Karpas-422 (cell line): Measurements from ENCODE around the gene KSR2. TPM values are rescaled to one million over a fixed set of nuclear protein-coding genes. Genes with fewer than 3 reads are reported as not detected.
A peak's percentile ranks its signal among the peaks of the same experiment; 100 is the strongest.

Source experiments
- DNase-seq: peaks from one replicate; pipeline ENCODE4 v3.0.0-alpha.2; 2015
- H2AFZ ChIP-seq: fragments of 200-600 bp; sonication (generic); 2 replicates; pipeline ENCODE4 v1.6.1; 2014; ENCODE audit warnings: antibody characterized with exemption, low read length, mixed read lengths
- H3K27ac ChIP-seq: fragments of 200-600 bp; sonication (generic); 2 replicates; pipeline ENCODE4 v1.5.1; 2014; ENCODE audit warnings: mild to moderate bottlenecking, low read length, moderate library complexity
- H3K27me3 ChIP-seq: fragments of 200-600 bp; sonication (generic); 2 replicates; pipeline ENCODE4 v1.6.1; 2014; ENCODE audit warnings: low read length, mixed read lengths
- H3K36me3 ChIP-seq: fragments of 200-600 bp; sonication (generic); 2 replicates; pipeline ENCODE4 v1.6.1; 2014; ENCODE audit warnings: low read length, mixed read lengths; ENCODE audit not compliant: insufficient read depth
- H3K4me1 ChIP-seq: fragments of 200-600 bp; sonication (generic); 2 replicates; pipeline ENCODE4 v1.6.1; 2014; ENCODE audit warnings: mild to moderate bottlenecking, low read length, mixed read lengths
- H3K4me2 ChIP-seq: fragments of 200-600 bp; sonication (generic); 2 replicates; pipeline ENCODE4 v1.6.1; 2014; ENCODE audit warnings: low read length, low read depth, mild to moderate bottlenecking; ENCODE audit not compliant: poor library complexity, severe bottlenecking
- H3K4me3 ChIP-seq: fragments of 200-600 bp; sonication (generic); 2 replicates; pipeline ENCODE4 v1.5.1; 2014; ENCODE audit warnings: mild to moderate bottlenecking, antibody characterized with exemption, low read length, mixed read lengths
- H3K79me2 ChIP-seq: fragments of 200-600 bp; sonication (generic); 2 replicates; pipeline ENCODE4 v1.6.1; 2014; ENCODE audit warnings: mild to moderate bottlenecking, low read length, mixed read lengths
- H3K9ac ChIP-seq: fragments of 200-600 bp; sonication (generic); 2 replicates; pipeline ENCODE4 v1.6.0; 2014; ENCODE audit warnings: low read length
- H3K9me2 ChIP-seq: fragments of 200-600 bp; sonication (generic), shearing (Covaris generic); replicated peaks from 2 replicates; pipeline ENCODE4 v1.6.0; 2014; ENCODE audit warnings: mild to moderate bottlenecking, low read length, moderate library complexity; ENCODE audit not compliant: insufficient read depth
- H3K9me3 ChIP-seq: fragments of 300-700, 200-600 bp; sonication (generic); 2 replicates; pipeline ENCODE4 v1.6.1; 2014; ENCODE audit warnings: low read length, mixed read lengths
- H4K20me1 ChIP-seq: fragments of 200-600 bp; sonication (generic); 2 replicates; pipeline ENCODE4 v1.6.1; 2014; ENCODE audit warnings: mild to moderate bottlenecking, antibody characterized with exemption, low read length, low read depth; ENCODE audit not compliant: insufficient read depth
- total RNA-seq: library from RNA; depleted of rRNA; stranded (reverse); fragments of >200 nt; shearing (Covaris generic); gene quantifications from 2 replicates; pipeline ENCODE4 v1.2.3, GENCODE V29; 2014; ENCODE audit warnings: low replicate concordance

KSR2 gene
- total RNA-seq, 1 experiment from 2014 or later: 0.04 TPM

DNA sequence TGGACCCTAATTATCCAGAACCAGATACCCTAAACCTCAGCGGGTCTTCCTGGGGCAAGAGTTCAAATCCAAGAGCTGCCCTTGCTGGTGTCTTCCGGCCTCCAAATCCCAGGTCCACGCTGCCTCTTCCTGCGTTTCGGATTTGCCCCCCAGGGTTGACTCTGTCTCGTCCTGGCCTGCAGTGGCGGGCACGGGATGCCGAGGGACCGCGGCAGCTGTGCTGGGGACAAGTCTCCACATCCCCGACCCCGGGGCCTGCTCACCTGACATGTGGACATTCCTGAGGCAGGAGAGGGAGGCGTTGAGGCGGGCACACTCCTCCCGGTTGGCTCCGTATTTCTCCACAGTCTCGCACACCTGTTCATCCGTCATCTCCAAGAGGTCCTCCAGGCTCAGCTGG lies 113.6 kb downstream of the KSR2 start:
- Histone ChIP-seq H3K27me3 (no peaks in the 10 kb centered on the region), H3K36me3 (no peaks in the 10 kb centered on the region), H3K9me2 (no peaks in the 10 kb centered on the region), H4K20me1 (no peaks in the 10 kb centered on the region), H2AFZ (no peak overlapping the region), H3K9ac (no peak overlapping the region), H3K4me1 (no peaks in the 10 kb centered on the region), H3K9me3 (no peaks in the 10 kb centered on the region), H3K27ac (no peak overlapping the region), H3K4me3 (no peak overlapping the region), H3K79me2 (no peaks in the 10 kb centered on the region), H3K4me2 (no peak overlapping the region)
- DNase-seq: no peak

DNA sequence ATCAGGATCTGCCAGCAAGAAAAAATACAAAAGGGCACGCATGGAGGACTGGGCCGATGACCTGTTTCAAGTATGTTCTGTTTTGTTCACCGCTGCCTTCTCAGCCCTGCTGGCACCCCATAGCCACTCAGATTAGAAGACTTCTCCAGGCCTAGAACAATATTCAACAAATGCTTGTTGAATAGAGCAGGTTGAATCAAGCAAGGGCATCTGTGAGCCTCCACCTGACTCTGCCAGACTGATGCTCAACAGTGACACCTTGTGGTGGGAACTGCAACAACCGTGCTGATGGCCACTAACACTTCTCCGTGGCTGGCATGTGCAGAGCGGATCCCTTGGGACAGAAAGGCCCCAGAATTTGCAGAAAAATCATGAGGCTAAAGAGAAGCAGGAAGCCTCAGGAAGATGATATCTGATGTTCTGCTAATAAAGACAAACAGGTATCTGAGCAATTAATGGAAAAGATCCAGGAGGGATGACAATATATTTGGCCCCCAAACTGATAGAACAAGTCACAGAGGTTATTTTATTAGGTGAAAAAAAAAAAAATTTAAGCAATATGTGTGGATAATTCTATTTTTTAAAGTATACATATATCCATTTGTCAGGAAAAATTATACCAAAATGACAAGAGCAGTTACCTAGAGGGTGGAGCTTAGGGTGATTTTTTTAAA lies 114.3 kb downstream of the KSR2 start:
- Histone ChIP-seq H3K9me2 (no peaks in the 10 kb centered on the region), H4K20me1 (no peaks in the 10 kb centered on the region), H3K4me1 (no peaks in the 10 kb centered on the region), H3K27ac (no peak overlapping the region), H3K4me3 (no peak overlapping the region), H3K4me2 (no peak overlapping the region), H3K79me2 (no peaks in the 10 kb centered on the region), H3K9ac (no peak overlapping the region), H2AFZ (no peak overlapping the region), H3K27me3 (no peaks in the 10 kb centered on the region), H3K9me3 (no peaks in the 10 kb centered on the region), H3K36me3 (no peaks in the 10 kb centered on the region)
- DNase-seq: peak; percentile 88

DNA sequence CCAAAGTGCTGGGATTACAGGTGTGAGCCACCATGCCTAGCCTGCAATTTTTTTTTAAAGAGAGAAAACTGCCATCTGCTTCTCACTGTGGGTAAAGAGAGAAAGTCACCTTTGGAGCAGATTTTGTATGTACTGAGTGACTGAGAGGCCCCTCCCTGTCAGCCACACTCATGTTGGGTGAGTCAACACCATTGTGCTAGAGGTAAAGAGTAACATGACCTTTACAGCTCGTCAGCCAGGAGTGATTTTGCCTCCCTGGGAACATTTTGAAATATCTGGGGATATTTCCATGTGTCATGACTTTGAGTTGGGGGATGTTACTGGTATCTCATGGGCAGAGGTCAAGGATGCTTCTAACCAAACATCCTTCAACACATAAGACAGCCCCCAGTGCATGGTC lies 115.2 kb downstream of the KSR2 start:
- Histone ChIP-seq H3K27me3 (no peaks in the 10 kb centered on the region), H3K4me3 (no peak overlapping the region), H3K4me2 (no peak overlapping the region)

DNA sequence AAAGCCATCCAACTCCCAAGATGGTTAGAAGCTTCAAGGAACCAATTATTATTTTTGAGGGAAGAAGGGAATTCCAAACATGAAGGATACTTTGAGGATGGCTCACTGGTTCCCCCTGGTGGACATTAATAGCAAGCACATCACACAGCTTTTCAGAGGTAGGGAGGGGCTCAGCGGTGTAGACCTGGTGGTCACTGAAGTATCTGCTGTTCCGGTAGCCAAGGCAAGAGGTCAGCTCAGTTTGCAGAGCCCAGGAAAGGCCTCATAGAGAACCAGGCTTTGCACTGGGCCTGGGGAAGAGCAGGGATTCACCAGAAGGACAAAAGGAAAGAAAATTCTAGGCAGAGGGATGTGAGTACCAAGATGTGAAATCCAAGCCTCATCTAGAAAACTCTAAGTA lies 118.7 kb downstream of the KSR2 start:
- no peaks in the 10 kb centered on the region for H3K9me2 ChIP-seq
- H3K36me3 ChIP-seq: no peaks in the 10 kb centered on the region
- no peak overlapping the region for H3K4me2 ChIP-seq
- no peaks in the 10 kb centered on the region for H3K27me3 ChIP-seq
- no peaks in the 10 kb centered on the region for H3K79me2 ChIP-seq
- H3K4me3 ChIP-seq: no peak overlapping the region
- DNase-seq: peak; percentile 62
- H4K20me1 ChIP-seq: no peaks in the 10 kb centered on the region
- H3K27ac ChIP-seq: no peak overlapping the region
- no peak overlapping the region for H3K9ac ChIP-seq
- no peaks in the 10 kb centered on the region for H3K9me3 ChIP-seq
- H2AFZ ChIP-seq: no peak overlapping the region
- no peaks in the 10 kb centered on the region for H3K4me1 ChIP-seq

More for the DNA sequence above, 115.2 kb downstream of the KSR2 start:
- H3K36me3 ChIP-seq: no peaks in the 10 kb centered on the region
- no peak overlapping the region for H3K9ac ChIP-seq
- no peaks in the 10 kb centered on the region for H3K9me2 ChIP-seq
- no peaks in the 10 kb centered on the region for H3K4me1 ChIP-seq
- H3K27ac ChIP-seq: no peak overlapping the region
- no peak for DNase-seq
- no peak overlapping the region for H2AFZ ChIP-seq
- no peaks in the 10 kb centered on the region for H3K79me2 ChIP-seq
- H4K20me1 ChIP-seq: no peaks in the 10 kb centered on the region
- no peaks in the 10 kb centered on the region for H3K9me3 ChIP-seq

- H3K27ac ChIP-seq: no peak overlapping the region
- no peak overlapping the region for H3K4me3 ChIP-seq
- H3K79me2 ChIP-seq: no peaks in the 10 kb centered on the region
- H3K27me3 ChIP-seq: no peaks in the 10 kb centered on the region; the same call in 1 of the 2 replicates
- no peak overlapping the region for H3K9ac ChIP-seq
- peaks cover 4% of the 10 kb centered on the region; the same call in 1 of the 2 replicates for H3K9me3 ChIP-seq
- H3K4me1 ChIP-seq: no peaks in the 10 kb centered on the region
- H3K36me3 ChIP-seq: no peaks in the 10 kb centered on the region
- no peak for DNase-seq
- H2AFZ ChIP-seq: no peak overlapping the region
- H4K20me1 ChIP-seq: no peaks in the 10 kb centered on the region
- no peak overlapping the region for H3K4me2 ChIP-seq
- no peaks in the 10 kb centered on the region for H3K9me2 ChIP-seq
These were observed 121.4 kb downstream of the KSR2 start for GRCh38 chr12:117847371-117847770.

GRCh38 chr12:117845271-117845904 lies 123.4 kb downstream of the KSR2 start:
- Histone ChIP-seq H3K4me2 (no peak overlapping the region), H3K36me3 (no peaks in the 10 kb centered on the region), H3K9me3 (peaks cover 4% of the 10 kb centered on the region; the same call in 1 of the 2 replicates), H4K20me1 (no peaks in the 10 kb centered on the region), H3K27me3 (no peaks in the 10 kb centered on the region; the same call in 1 of the 2 replicates), H3K9ac (no peak overlapping the region), H3K4me1 (no peaks in the 10 kb centered on the region), H3K27ac (no peak overlapping the region), H3K4me3 (no peak overlapping the region), H3K79me2 (no peaks in the 10 kb centered on the region), H2AFZ (no peak overlapping the region), H3K9me2 (no peaks in the 10 kb centered on the region)
- DNase-seq: peak; percentile 46

- Histone ChIP-seq H3K4me1 (no peaks in the 10 kb centered on the region), H3K4me3 (no peak overlapping the region), H3K9me3 (peaks cover 4% of the 10 kb centered on the region; the same call in 1 of the 2 replicates), H3K27me3 (no peaks in the 10 kb centered on the region; the same call in 1 of the 2 replicates), H3K4me2 (no peak overlapping the region), H3K79me2 (no peaks in the 10 kb centered on the region), H3K27ac (no peak overlapping the region), H3K9ac (no peak overlapping the region), H3K36me3 (no peaks in the 10 kb centered on the region), H3K9me2 (no peaks in the 10 kb centered on the region), H4K20me1 (no peaks in the 10 kb centered on the region), H2AFZ (no peak overlapping the region)
- DNase-seq: no peak
These were observed 124.5 kb downstream of the KSR2 start for GRCh38 chr12:117844114-117844830.

DNA sequence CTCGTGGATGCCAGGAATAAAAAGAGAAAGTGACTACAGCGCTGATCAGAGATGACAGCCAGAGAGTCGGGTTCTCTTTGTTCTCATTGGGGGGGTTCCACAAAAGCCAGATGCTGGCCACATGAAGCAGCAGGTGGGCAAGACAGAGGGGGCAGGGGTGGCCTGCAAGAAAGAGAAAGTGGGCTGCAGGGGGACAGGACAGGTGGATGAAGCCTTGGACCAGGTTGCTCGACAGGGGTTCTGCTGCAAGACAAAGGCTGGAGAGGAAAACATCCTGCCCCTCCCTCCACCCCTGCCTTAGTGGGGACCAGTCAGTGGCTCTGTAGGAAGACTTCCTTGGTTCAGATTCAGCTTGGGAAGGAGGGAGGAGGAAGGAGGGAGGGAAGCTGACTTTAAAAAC lies 126.2 kb downstream of the KSR2 start:
- Histone ChIP-seq H3K4me1 (no peaks in the 10 kb centered on the region), H4K20me1 (no peaks in the 10 kb centered on the region; the same call in 1 of the 2 replicates), H3K27ac (no peak overlapping the region), H3K4me2 (no peak overlapping the region), H3K9ac (no peak overlapping the region), H3K79me2 (no peaks in the 10 kb centered on the region), H3K4me3 (no peak overlapping the region), H3K9me3 (peaks cover 4% of the 10 kb centered on the region; the same call in 1 of the 2 replicates), H3K27me3 (no peaks in the 10 kb centered on the region; the same call in 1 of the 2 replicates), H2AFZ (no peak overlapping the region), H3K9me2 (no peaks in the 10 kb centered on the region), H3K36me3 (no peaks in the 10 kb centered on the region)
- no peak for DNase-seq
